Measurements from ENCODE around the gene FMOD. TPM values are rescaled to one million over a fixed set of nuclear protein-coding genes. Genes with fewer than 3 reads are reported as not detected.

Gene FMOD
- total RNA-seq, 2 donors from 2014 or later, result 190 to 438 TPM

GRCh38 chr1:203325418-203326091 is 25.4 kb downstream of the FMOD start:
- DNase-seq (ENCODE audit: low spot score), result no peak
- H3K4me1 ChIP-seq (ENCODE audit: control insufficient read depth in 1 of 2, low read depth in 2 of 2), result peaks cover 25 to 61% of the 10 kb centered on the region in 2 donors
- H3K4me3 ChIP-seq, result peak overlapping the region; percentile 17
- H3K27ac ChIP-seq, result peak overlapping the region in 1 of 2 donors; percentile 74
- H3K27me3 ChIP-seq (replicated peaks; ENCODE audit: insufficient read depth), result no peaks in the 10 kb centered on the region
- no peak for ATAC-seq (ENCODE audit: insufficient number of reproducible peaks, low FRiP score, low read depth)
- TF ChIP-seq CTCF (IDR thresholded peaks at IDR 0.05), result no peak
- H3K9me3 ChIP-seq, result no peaks in the 10 kb centered on the region
- H3K36me3 ChIP-seq, result no peaks in the 10 kb centered on the region

- TF ChIP-seq CTCF (IDR thresholded peaks at IDR 0.05), result no peak
- DNase-seq (ENCODE audit: low spot score), result no peak
- H3K27me3 ChIP-seq (replicated peaks; ENCODE audit: insufficient read depth), result no peaks in the 10 kb centered on the region
- H3K4me3 ChIP-seq, result no peak overlapping the region
- no peaks in the 10 kb centered on the region for H3K9me3 ChIP-seq
- no peak for ATAC-seq (ENCODE audit: insufficient number of reproducible peaks, low FRiP score, low read depth)
- H3K4me1 ChIP-seq (ENCODE audit: control insufficient read depth in 1 of 2, low read depth in 2 of 2), result peaks cover 25 to 66% of the 10 kb centered on the region in 2 donors
- H3K36me3 ChIP-seq, result no peaks in the 10 kb centered on the region
- H3K27ac ChIP-seq, result peak overlapping the region in 1 of 2 donors; percentile 34
Measured at GRCh38 chr1:203325026-203325417, 25.9 kb downstream of the FMOD start.

- no peak overlapping the region for H3K4me3 ChIP-seq
- H3K9me3 ChIP-seq, result no peaks in the 10 kb centered on the region
- no peak for ATAC-seq (ENCODE audit: insufficient number of reproducible peaks, low FRiP score, low read depth)
- no peaks in the 10 kb centered on the region for H3K36me3 ChIP-seq
- DNase-seq (ENCODE audit: low spot score), result no peak
- TF ChIP-seq CTCF (IDR thresholded peaks at IDR 0.05), result no peak
- no peaks in the 10 kb centered on the region for H3K27me3 ChIP-seq (replicated peaks; ENCODE audit: insufficient read depth)
- peak overlapping the region in 1 of 2 donors; percentile 36 for H3K27ac ChIP-seq
- peaks cover 25 to 66% of the 10 kb centered on the region in 2 donors for H3K4me1 ChIP-seq (ENCODE audit: control insufficient read depth in 1 of 2, low read depth in 2 of 2)
Measured at GRCh38 chr1:203324105-203325025, 26.6 kb downstream of the FMOD start.

GRCh38 chr1:203323587-203323986 is 27.3 kb downstream of the FMOD start:
- DNase-seq (ENCODE audit: low spot score), result no peak
- Histone ChIP-seq H3K36me3 (no peaks in the 10 kb centered on the region), H3K27me3 (replicated peaks; ENCODE audit: insufficient read depth) (no peaks in the 10 kb centered on the region), H3K4me3 (no peak overlapping the region), H3K4me1 (ENCODE audit: control insufficient read depth in 1 of 2, low read depth in 2 of 2) (peaks cover 25 to 66% of the 10 kb centered on the region in 2 donors), H3K27ac (peak overlapping the region in 1 of 2 donors; percentile 36), H3K9me3 (no peaks in the 10 kb centered on the region)
- no peak for TF ChIP-seq CTCF (IDR thresholded peaks at IDR 0.05)
- ATAC-seq (ENCODE audit: insufficient number of reproducible peaks, low FRiP score, low read depth), result no peak

- no peak for TF ChIP-seq CTCF (IDR thresholded peaks at IDR 0.05)
- no peak for ATAC-seq (ENCODE audit: insufficient number of reproducible peaks, low FRiP score, low read depth)
- Histone ChIP-seq H3K27me3 (replicated peaks; ENCODE audit: insufficient read depth) (no peaks in the 10 kb centered on the region), H3K9me3 (no peaks in the 10 kb centered on the region), H3K36me3 (no peaks in the 10 kb centered on the region), H3K4me3 (no peak overlapping the region), H3K27ac (peak overlapping the region; percentile 14 to 36), H3K4me1 (ENCODE audit: control insufficient read depth in 1 of 2, low read depth in 2 of 2) (peaks cover 25 to 65% of the 10 kb centered on the region in 2 donors)
- no peak for DNase-seq (ENCODE audit: low spot score)
Measured at GRCh38 chr1:203322500-203323179, 28.3 kb downstream of the FMOD start.
